ENCODE measurements around the gene ST6GALNAC4. TPM values are rescaled to one million over a fixed set of nuclear protein-coding genes. Genes with fewer than 3 reads are reported as not detected.
A peak's percentile ranks its signal among the peaks of the same experiment; 100 is the strongest.

Gene ST6GALNAC4
- total RNA-seq, 4 donors from 2014 or later = 16.7 to 66.1 (median 47.3) TPM

GRCh38 chr9:127945942-127946341, 29.1 kb upstream of the ST6GALNAC4 start:
- H3K27me3 ChIP-seq = no peaks in the 10 kb centered on the region
- H3K27ac ChIP-seq = no peak overlapping the region
- H3K36me3 ChIP-seq = peaks cover 0 to 12% (median 0%) of the 10 kb centered on the region in 4 donors
- WGBS, 2 donors (ENCODE audit: low coverage in 1 of 2) = 88 to 90% methylated on average over 2 to 9 of the region's 9 CpGs
- no peak overlapping the region for H3K4me3 ChIP-seq
- peaks cover 3 to 8% (median 4%) of the 10 kb centered on the region in 4 donors for H3K4me1 ChIP-seq
- intact Hi-C loops (cut with DNase I; ENCODE audit: low total_unique reads) = no loop called here
- in situ Hi-C loops (cut with MboI; ENCODE audit: low pct_ligation_motif_present in 1 of 4, low pct_unique_long_range_greater_than_20kb in 1 of 4, low sequenced_read_pairs in 3 of 4) = loop anchor here (5.0 to 10.0 kb wide), 3 partner anchors 86 to 91 kb away; no protein-coding TSS in a partner anchor
- no peaks in the 10 kb centered on the region for H3K9me3 ChIP-seq
- DNase-seq = no peak
- TF ChIP-seq POLR2A (IDR thresholded peaks at IDR 0.05) (no peak), POLR2AphosphoS5 (IDR thresholded peaks at IDR 0.05) (no peak), CTCF (IDR thresholded peaks at IDR 0.05) (no peak), EP300 (IDR thresholded peaks at IDR 0.05; ENCODE audit: low read depth) (no peak)

- no peak for DNase-seq
- no peak for TF ChIP-seq POLR2A (IDR thresholded peaks at IDR 0.05)
- TF ChIP-seq CTCF (IDR thresholded peaks at IDR 0.05) = no peak
- no peak for TF ChIP-seq POLR2AphosphoS5 (IDR thresholded peaks at IDR 0.05)
- no peak for TF ChIP-seq EP300 (IDR thresholded peaks at IDR 0.05; ENCODE audit: low read depth)
- H3K36me3 ChIP-seq = peaks cover 0 to 12% (median 0%) of the 10 kb centered on the region in 4 donors
- no peaks in the 10 kb centered on the region for H3K9me3 ChIP-seq
- intact Hi-C loops (cut with DNase I; ENCODE audit: low total_unique reads) (no loop called here), in situ Hi-C loops (cut with MboI; ENCODE audit: low pct_ligation_motif_present in 1 of 4, low pct_unique_long_range_greater_than_20kb in 1 of 4, low sequenced_read_pairs in 3 of 4) (loop anchor here (5.0 to 10.0 kb wide), 3 partner anchors 87 to 92 kb away; no protein-coding TSS in a partner anchor)
- WGBS, 2 donors (ENCODE audit: low coverage in 1 of 2) = 90% methylated on average over 23 of the region's 24 CpGs; no CpG with 5 or more reads in 1 of the 2 donors
- no peak overlapping the region for H3K4me3 ChIP-seq
- H3K27ac ChIP-seq = no peak overlapping the region
- H3K27me3 ChIP-seq = no peaks in the 10 kb centered on the region
- H3K4me1 ChIP-seq = peaks cover 0 to 5% (median 4%) of the 10 kb centered on the region in 4 donors
These were observed 28.5 kb upstream of the ST6GALNAC4 start for GRCh38 chr9:127945338-127945737.

- in situ Hi-C loops (cut with MboI; ENCODE audit: low pct_ligation_motif_present in 1 of 4, low pct_unique_long_range_greater_than_20kb in 1 of 4, low sequenced_read_pairs in 3 of 4) (loop anchor here (5.0 to 10.0 kb wide), 3 partner anchors 88 to 93 kb away; no protein-coding TSS in a partner anchor), intact Hi-C loops (cut with DNase I; ENCODE audit: low total_unique reads) (loop anchor here (5.0 kb wide), 1 partner anchor 38 kb away; the partner anchor contains the start of gene EEIG1)
- Histone ChIP-seq H3K4me3 (no peak overlapping the region), H3K36me3 (peaks cover 0 to 12% (median 0%) of the 10 kb centered on the region in 4 donors), H3K9me3 (no peaks in the 10 kb centered on the region), H3K27ac (peak overlapping the region in 1 of 4 donors; percentile 2), H3K4me1 (peaks cover 0 to 5% (median under 1%) of the 10 kb centered on the region in 4 donors), H3K27me3 (no peaks in the 10 kb centered on the region)
- WGBS, 2 donors (ENCODE audit: low coverage in 1 of 2) = 94% methylated on average over 38 of the region's 38 CpGs; no CpG with 5 or more reads in 1 of the 2 donors
- no peak for DNase-seq
- TF ChIP-seq POLR2AphosphoS5 (IDR thresholded peaks at IDR 0.05) (no peak), POLR2A (IDR thresholded peaks at IDR 0.05) (no peak), CTCF (IDR thresholded peaks at IDR 0.05) (no peak), EP300 (IDR thresholded peaks at IDR 0.05; ENCODE audit: low read depth) (no peak)
These were observed 27.9 kb upstream of the ST6GALNAC4 start for GRCh38 chr9:127944586-127945218.

- Histone ChIP-seq H3K4me3 (no peak overlapping the region), H3K36me3 (peaks cover 0 to 12% (median 0%) of the 10 kb centered on the region in 4 donors), H3K27ac (peak overlapping the region in 3 of 4 donors; percentile 2 to 37 (median 35)), H3K9me3 (no peaks in the 10 kb centered on the region), H3K27me3 (no peaks in the 10 kb centered on the region), H3K4me1 (peaks cover 0 to 5% (median 0%) of the 10 kb centered on the region in 4 donors)
- in situ Hi-C loops (cut with MboI; ENCODE audit: low pct_ligation_motif_present in 1 of 4, low pct_unique_long_range_greater_than_20kb in 1 of 4, low sequenced_read_pairs in 3 of 4) (loop anchor here in 2 of 4 donors (10.0 kb wide), 1 partner anchor 91 kb away; no protein-coding TSS in a partner anchor), intact Hi-C loops (cut with DNase I; ENCODE audit: low total_unique reads) (loop anchor here (1.0 to 5.0 kb wide), 3 partner anchors 39 to 173 kb away; partner anchors contain the start of gene EEIG1)
- TF ChIP-seq POLR2AphosphoS5 (IDR thresholded peaks at IDR 0.05) (peak in 1 of 3 donors; percentile 36), EP300 (IDR thresholded peaks at IDR 0.05; ENCODE audit: low read depth) (no peak), CTCF (IDR thresholded peaks at IDR 0.05) (peak; percentile 89 to 97 (median 94)), POLR2A (IDR thresholded peaks at IDR 0.05) (no peak)
- 27% methylated on average over 12 of the region's 13 CpGs; no CpG with 5 or more reads in 1 of the 2 donors for WGBS, 2 donors (ENCODE audit: low coverage in 1 of 2)
- peak; percentile 87 for DNase-seq
These were observed 26.9 kb upstream of the ST6GALNAC4 start for GRCh38 chr9:127943731-127944144.

Measured in transverse colon (tissue), 4 donors.